GM21825 (cell line): Measurements from ENCODE around the gene OSTM1.

ENCODE experiments used
- ATAC-seq: cut with Tn5 transposase; IDR thresholded peaks from one replicate; pipeline ENCODE4 v1.9.1; 2021; ENCODE audit warnings: mild to moderate bottlenecking, moderate library complexity; ENCODE audit not compliant: unreplicated experiment

Gene OSTM1

GRCh38 chr6:108074359-108075144 is at the start of gene OSTM1:
Gene OSTM1, minus strand, starts transcription at chr6:108074741. Its CDS starts 90 bp downstream, at chr6:108074651.
- ATAC-seq, result peak; percentile 98

- ATAC-seq, result no peak
These were observed 49.4 kb upstream of the OSTM1 start for GRCh38 chr6:108123946-108124345.

GRCh38 chr6:108123481-108123929 is 49.0 kb upstream of the OSTM1 start:
- ATAC-seq, result no peak

GRCh38 chr6:108121612-108122011 is 47.1 kb upstream of the OSTM1 start:
- ATAC-seq, result no peak

GRCh38 chr6:108120311-108120710 is 45.8 kb upstream of the OSTM1 start:
- ATAC-seq, result no peak

GRCh38 chr6:108119769-108120141 is 45.2 kb upstream of the OSTM1 start:
- no peak for ATAC-seq

GRCh38 chr6:108118810-108119768 is 44.5 kb upstream of the OSTM1 start:
- no peak for ATAC-seq

- no peak for ATAC-seq
These were observed 43.8 kb upstream of the OSTM1 start for GRCh38 chr6:108118359-108118724.

- no peak for ATAC-seq
These were observed 43.2 kb upstream of the OSTM1 start for GRCh38 chr6:108117427-108118358.

GRCh38 chr6:108116546-108117426 is 42.2 kb upstream of the OSTM1 start:
- no peak for ATAC-seq

- no peak for ATAC-seq
These were observed 41.1 kb upstream of the OSTM1 start for GRCh38 chr6:108115598-108116058.

GRCh38 chr6:108114841-108115597 is 40.5 kb upstream of the OSTM1 start:
- no peak for ATAC-seq

GRCh38 chr6:108113557-108114519 is 39.3 kb upstream of the OSTM1 start:
- ATAC-seq, result no peak

GRCh38 chr6:108108374-108108773 is 33.8 kb upstream of the OSTM1 start:
- no peak for ATAC-seq

GRCh38 chr6:108107102-108107501 is 32.6 kb upstream of the OSTM1 start:
- no peak for ATAC-seq

GRCh38 chr6:108106694-108107093 is 32.2 kb upstream of the OSTM1 start:
- ATAC-seq, result no peak

- no peak for ATAC-seq
These were observed 31.7 kb upstream of the OSTM1 start for GRCh38 chr6:108106261-108106660.

GRCh38 chr6:108105571-108105970 is 31.0 kb upstream of the OSTM1 start:
- ATAC-seq, result no peak
